GM19193 (cell line): ENCODE results near the gene GLB1L2.

Source experiments
- POLR2A ChIP-seq: IDR thresholded peaks from 4 replicates; pipeline ENCODE4 v1.6.1; 2011; ENCODE audit not compliant: insufficient read depth, insufficient read length; ENCODE audit errors: extremely low read depth

Gene GLB1L2

GRCh38 chr11:134313821-134314607 is 17.8 kb upstream of the GLB1L2 start:
- TF ChIP-seq POLR2A = no peak

- TF ChIP-seq POLR2A = no peak
Measured at GRCh38 chr11:134317103-134317502, 14.7 kb upstream of the GLB1L2 start.

- TF ChIP-seq POLR2A = no peak
Measured at GRCh38 chr11:134322553-134322952, 9.2 kb upstream of the GLB1L2 start.

- no peak for TF ChIP-seq POLR2A
Measured at GRCh38 chr11:134328433-134328832, 3.4 kb upstream of the GLB1L2 start.

GRCh38 chr11:134330611-134331353 is 1.0 kb upstream of the GLB1L2 start:
- no peak for TF ChIP-seq POLR2A

- no peak for TF ChIP-seq POLR2A
Measured at GRCh38 chr11:134332189-134332631, 422 bp downstream of the GLB1L2 start.

- TF ChIP-seq POLR2A = no peak
Measured at GRCh38 chr11:134332782-134333181, 994 bp downstream of the GLB1L2 start.

- TF ChIP-seq POLR2A = no peak
Measured at GRCh38 chr11:134333312-134333711, 1.5 kb downstream of the GLB1L2 start.

- TF ChIP-seq POLR2A = no peak
Measured at GRCh38 chr11:134333946-134334345, 2.2 kb downstream of the GLB1L2 start.

- no peak for TF ChIP-seq POLR2A
Measured at GRCh38 chr11:134334796-134335571, 3.2 kb downstream of the GLB1L2 start.

GRCh38 chr11:134337051-134337450 is 5.3 kb downstream of the GLB1L2 start:
- TF ChIP-seq POLR2A = no peak

GRCh38 chr11:134338068-134338467 is 6.3 kb downstream of the GLB1L2 start:
- TF ChIP-seq POLR2A = no peak

GRCh38 chr11:134338654-134339053 is 6.9 kb downstream of the GLB1L2 start:
- TF ChIP-seq POLR2A = no peak

GRCh38 chr11:134339756-134340155 is 8.0 kb downstream of the GLB1L2 start:
- no peak for TF ChIP-seq POLR2A

GRCh38 chr11:134340354-134340964 is 8.7 kb downstream of the GLB1L2 start:
- TF ChIP-seq POLR2A = no peak

GRCh38 chr11:134341805-134342571 is 10.2 kb downstream of the GLB1L2 start:
- no peak for TF ChIP-seq POLR2A
